RCC 7860 (cell line): ENCODE results near the gene FAM107A.
A peak's percentile ranks its signal among the peaks of the same experiment; 100 is the strongest.

Experiments used
- DNase-seq: peaks from one replicate; pipeline ENCODE4 v3.0.0-alpha.2; 2015; ENCODE audit warnings: low spot score
- FAIRE-seq: peaks from 2 replicates; lab custom pipeline; 2012; peaks lifted over from hg19 to GRCh38; lab: Jason Lieb, UNC

Gene FAM107A, protein sequence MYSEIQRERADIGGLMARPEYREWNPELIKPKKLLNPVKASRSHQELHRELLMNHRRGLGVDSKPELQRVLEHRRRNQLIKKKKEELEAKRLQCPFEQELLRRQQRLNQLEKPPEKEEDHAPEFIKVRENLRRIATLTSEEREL

DNA sequence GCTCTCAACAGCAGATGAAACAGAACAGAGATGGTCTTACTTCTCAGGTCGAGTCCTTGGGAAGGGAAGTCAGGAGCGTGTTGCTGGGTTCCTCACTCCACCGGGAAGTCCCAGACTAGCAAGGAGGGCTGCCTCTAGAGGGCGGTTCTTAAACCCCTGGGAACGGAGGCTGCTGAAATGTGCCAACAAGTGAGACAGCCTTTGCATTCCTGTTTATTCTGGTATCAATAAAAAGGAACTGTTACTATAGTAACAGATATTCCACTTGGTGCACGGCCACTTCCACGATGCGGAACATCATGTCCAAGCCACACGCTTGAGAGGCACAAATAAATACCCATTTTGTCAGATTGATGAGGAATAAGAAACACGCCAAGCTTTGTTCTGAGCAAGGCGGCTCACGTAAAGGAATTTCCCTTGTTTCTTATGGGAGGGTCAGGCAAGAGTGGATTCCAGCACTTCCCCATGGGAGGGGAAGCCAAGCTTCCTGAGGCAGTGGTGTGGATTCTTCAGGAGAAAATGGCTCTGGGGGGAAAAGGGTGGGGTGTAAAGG is at the start of gene FAM107A:
Gene FAM107A (minus strand): TSS at position 123 of the 553 bp plus-strand sequence. CDS start 7,531 bp downstream, outside the sequence.
- DNase-seq (no peak), FAIRE-seq (no peak)

DNA sequence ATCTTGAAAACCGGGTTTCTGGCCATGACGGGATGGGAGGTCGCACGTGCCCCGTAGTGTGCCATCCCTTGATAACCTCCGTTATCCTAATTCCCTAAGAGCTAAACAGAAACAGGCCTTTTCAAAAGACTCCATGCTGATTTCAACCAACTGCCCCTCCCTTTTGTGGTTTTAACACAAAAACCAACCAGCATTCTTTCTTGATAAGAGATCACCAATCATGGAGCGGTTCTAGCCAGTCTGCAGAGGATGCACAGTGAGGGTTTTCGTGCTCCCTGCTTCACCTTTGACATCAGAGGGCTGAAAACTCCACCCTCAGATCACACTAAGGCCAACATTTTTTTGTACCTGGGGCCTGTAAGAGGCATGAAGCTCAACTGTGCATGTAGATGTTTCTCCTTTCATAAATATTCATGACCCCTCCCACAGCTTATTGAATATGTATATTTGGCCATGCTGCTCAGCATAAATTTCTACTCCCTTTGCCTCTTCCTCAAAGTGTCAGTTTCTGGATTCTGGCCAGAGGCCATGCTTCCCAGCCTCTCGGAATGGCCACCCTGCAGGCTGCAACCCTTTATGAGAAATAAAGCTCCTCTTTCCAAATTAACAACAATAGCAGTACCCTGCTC is 48.1 kb upstream of the FAM107A start:
- DNase-seq (no peak), FAIRE-seq (no peak)

DNA sequence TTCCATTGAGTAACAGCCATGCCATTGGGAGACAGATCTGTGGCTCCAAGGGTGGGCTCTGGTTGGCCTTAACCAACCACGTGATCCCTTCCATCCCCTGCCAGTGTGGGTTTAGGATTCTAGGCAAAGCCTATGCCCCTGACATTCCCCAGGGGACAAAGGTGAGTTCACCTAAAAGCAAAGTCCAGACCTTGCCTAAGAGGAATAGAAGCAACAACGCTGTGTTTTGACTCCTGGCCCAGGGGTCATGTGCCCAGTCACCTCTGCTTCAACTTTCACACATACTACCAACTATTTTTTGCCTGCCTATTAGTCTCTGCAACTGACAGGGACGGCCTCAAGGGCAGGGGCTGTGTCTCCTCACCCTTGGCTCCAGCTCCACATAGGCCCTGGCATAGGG is 47.4 kb upstream of the FAM107A start:
- FAIRE-seq, result no peak
- DNase-seq, result no peak

DNA sequence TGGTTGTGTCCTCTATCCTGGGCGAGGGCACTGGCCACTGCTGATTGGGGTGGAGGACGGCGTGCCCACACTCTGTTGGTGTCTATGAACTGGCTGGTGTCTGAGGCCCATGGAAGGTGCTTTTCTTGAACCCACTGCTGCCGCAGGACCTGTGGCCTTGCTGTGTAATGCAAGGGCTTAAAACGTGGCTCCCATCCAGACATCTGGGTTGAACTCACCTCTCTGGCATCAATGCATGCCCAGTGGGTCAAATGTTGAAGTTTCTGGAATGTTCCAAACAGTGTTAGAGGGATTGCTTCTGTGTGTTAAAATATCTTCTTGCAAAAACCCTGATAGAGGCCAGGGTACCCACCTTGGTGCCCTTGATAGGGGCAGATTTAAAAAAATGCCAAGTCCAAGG is 46.8 kb upstream of the FAM107A start:
- DNase-seq (no peak), FAIRE-seq (no peak)

DNA sequence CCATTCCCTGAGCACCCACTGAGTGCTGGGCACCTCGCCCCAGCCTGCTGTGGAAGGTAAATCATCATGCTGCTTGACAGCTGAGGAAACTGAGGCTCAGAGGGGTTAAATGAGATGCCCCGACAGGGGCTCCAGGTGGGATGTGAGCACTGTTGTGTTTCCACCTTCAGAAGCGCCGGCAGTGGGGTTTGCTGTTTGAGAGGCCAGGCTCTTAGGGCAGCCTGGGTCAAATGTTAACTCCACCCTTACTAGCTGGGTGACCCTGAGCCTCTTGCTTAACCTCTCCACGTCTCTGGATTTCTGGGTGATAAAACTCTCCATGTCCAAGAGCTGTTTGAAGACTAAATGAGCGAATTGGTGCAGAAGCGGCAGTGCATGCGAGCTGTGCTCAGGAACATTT is 46.3 kb upstream of the FAM107A start:
- FAIRE-seq, result no peak
- DNase-seq, result no peak

DNA sequence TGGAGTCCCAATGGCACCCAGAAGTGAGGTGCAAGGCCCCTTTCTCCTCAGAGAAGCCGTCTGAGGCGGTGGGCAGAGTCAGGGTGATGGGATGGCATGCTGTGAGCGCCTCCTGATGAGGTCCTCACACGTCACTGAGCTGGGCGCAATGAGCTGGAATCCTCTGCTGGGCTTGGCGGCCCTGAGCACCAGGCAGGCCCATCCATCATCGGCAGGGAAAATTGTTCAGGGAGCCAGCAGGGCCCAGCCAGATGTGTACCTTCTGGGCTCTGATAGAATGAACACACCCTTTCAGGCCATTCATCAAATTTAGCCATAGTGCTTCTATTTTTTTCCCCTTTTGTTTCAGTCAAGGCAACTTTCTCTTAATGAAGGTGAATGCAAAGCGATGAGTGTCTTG is 45.7 kb upstream of the FAM107A start:
- no peak for DNase-seq
- FAIRE-seq, result no peak

DNA sequence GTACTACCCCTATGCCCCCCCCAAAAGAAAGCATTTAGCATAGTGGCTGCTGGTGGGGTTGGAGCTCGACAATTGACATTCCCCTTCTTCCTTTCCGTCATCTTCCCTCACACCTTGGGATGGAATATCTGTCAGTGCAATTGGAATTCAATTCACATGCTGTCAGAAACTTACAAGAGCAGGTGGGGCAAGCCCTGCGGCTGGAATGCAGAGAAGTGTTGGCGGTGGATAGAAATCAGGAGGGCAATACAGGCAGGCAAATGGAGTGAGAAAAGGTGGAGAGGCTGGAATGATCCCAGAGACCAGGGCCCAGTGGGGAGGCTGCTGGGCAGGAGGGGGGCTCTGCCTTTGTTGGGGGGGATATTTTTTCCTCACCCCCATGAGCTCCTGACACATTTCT is 45.2 kb upstream of the FAM107A start:
- DNase-seq (no peak), FAIRE-seq (no peak)

DNA sequence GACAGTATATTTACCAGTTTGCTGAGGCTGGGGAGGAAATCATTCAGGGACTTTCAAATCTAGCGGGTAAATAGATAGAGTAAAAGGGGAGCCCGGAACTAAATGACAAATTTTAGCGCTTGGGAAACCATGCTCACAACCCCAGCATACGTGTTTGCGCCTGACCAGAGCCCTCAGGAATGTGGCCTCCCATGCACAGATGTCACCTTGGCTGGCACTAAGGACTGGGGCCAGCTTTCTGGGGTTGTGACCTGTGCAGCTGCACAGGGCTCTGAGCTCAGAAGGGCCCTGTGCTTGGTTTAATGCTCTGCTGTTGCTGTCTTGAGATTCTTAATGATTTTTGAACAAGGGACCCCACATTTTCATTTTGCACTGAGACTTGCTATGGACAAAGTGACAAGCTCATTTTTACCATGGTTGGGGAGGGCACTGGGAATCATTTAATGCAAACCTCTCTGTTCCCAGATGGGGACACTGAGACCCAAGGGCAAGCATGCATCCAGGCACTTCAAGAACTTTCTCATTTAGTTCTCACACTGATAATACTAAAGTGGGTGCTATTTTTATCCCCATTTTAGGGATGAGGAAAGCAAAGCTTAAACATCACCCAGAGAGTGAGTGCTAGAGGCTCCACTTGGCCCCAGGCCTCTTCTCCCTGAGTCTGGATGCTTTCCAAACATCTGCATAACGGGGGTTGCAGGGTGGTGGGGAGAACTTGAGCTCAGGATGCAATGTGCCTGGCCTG is 44.1 kb upstream of the FAM107A start:
- no peak for FAIRE-seq

DNA sequence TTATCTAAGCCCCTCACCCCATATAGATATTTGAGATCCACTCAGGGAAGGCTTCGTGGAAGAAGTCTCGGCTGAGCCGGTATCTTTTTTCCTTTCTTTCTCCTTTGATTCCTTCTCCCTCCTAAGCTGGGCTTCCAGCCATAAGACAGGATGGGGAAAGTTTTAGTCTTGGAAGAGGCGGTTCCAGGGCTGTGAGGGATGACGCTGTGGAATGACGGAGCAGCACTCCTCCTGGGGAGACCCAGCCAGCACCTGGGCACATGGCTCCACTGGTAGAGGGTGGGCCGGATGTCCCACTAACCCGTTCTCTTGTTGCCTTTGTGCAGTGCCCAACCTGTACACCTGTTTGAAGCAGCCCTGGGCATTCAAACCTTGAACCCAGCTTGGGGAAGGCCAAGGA is 43.2 kb upstream of the FAM107A start:
- FAIRE-seq, result no peak

More for the DNA sequence above, 44.1 kb upstream of the FAM107A start:
- DNase-seq, result no peak

DNA sequence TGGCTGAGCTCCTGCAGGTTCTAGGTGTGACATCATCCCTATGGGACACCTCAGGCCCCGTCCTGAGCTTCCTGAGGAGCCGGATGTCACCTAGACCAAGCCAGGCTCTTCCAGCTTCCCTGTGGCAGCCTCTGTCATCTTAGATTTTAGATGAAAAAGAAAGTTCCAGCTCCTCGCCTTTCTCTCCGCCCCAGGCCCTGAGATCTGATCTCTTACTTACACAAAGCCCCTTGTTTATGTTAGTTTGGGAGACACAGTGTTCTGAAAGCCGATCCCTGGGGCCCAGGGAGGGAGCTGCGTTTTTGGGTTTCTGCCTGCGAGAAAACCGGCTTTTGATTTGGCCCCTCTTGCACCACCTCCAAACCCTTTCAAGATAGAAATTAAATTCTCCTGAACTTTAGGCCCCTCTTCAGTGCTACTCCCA is 40.2 kb upstream of the FAM107A start:
- FAIRE-seq, result no peak
- DNase-seq, result no peak

More for the DNA sequence above, 43.2 kb upstream of the FAM107A start:
- no peak for DNase-seq

DNA sequence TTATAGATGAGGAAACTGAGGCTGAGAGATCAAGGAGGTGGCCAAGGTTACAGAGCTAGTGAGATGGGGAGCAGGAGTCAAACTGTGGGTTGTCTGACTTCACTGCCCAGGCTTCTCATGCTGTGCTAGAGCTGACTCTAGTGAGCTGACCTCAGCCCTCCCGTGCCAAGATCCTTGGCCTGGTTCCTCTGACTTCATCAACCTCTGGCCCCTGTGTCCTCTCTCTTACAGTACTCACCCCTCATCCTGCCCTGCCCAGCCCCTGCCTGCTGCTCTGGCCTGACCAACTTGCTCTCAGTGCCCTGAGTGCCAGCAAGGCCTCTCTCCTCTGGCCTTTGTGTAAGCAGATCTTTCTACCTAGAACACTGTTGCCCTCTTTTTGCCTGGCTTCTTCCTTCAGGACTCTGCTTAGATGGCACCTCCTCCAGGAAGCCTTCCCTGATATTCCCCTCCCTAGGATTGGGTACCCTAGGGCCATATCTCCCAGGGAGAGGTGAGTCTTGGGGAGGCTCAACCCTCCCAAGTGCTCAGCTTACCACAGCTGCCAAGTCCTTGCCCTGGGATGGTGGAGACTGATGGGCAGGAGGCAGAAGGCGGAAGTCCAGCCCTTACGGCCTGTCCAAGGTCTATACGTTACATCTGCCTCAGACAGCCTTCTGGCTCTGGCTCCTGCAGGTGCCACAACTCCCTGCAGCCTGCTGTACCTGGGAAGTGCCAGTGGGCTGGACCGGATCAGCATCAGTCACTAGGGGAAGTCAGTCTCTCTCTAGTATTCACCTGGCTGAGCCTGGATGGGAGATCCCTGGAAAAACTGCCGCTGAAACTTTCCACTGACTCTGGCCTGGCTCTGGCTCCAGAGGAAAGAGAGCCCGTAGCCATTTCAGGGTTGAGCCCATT is 36.3 kb upstream of the FAM107A start:
- FAIRE-seq (peak; percentile 60), DNase-seq (peak; percentile 43)

DNA sequence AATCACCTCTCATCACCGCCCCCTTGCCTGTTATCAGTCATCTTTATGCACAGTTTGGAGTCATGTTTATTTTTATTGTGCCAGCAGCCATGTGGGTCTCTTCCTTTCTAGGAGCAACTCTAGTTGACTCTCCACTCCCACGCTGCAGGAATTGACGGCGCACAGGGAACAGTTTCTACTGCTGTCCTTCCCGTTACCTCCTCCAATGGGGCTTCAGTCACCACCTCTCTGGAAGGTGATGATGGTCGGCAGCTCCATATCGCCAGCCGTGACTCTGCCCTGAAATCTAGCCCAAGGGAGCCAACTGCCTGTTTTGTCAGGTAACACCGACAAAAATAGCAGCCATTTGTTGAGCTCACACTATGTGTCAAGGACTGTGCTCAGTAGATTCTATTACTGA is 35.6 kb upstream of the FAM107A start:
- no peak for FAIRE-seq
- DNase-seq, result no peak

DNA sequence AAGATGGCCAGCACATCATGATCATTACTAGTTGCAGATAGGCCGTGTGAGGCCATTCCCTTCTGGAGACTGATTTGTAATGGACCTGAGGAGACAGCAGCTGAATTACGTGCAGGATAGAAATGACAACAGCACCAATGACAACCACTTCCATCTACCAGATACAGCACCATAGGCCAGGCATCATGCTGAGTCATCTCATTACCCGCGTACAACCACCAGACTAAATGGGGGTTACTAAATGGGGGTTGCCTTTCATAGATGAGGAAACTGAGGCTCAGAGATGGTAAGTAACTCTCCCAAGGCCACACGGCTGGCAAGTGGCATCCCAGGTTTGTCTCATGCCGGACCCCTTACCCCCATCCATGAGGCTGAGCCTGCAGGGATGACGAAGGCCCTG is 32.8 kb upstream of the FAM107A start:
- FAIRE-seq (peak; percentile 87), DNase-seq (peak; percentile 89)

DNA sequence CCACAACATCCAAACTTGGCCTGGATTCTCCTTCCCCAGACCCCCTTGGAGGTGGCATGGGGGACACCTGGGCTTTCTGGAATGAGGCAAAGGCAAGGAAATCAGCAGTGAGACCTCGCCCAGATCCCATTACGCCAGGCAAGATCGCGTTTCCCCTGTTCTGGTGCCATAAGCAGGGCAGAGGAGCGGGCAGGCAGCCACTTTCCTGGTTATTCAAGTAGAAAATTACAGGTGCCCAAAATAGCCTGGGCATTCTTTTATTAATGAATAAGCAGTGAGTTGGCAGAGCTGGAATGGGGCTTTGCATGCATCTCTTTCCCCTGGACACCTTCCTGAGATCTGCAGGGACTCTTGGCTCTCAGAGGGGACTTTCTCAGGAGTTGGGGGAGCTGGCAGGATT is 31.5 kb upstream of the FAM107A start:
- peak; percentile 82 for DNase-seq

DNA sequence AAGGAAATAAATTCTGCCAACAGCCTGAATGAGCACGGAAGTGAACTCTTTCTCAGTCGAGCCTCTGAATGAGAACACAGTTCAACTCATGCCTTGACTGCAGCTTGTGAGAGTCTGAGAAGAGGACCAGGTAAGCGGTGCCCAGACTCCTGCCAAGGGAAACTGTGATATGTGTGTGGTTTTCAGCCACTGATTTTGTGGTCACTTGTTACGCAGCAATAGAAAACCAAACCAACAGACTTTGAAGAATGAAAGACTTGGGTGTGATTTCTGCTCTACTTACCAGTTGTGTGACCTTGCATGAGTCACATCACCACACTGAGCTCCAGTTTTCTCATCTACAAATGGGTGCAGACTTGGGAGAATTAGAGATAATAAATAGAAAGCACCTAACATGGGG is 30.6 kb upstream of the FAM107A start:
- FAIRE-seq, result peak; percentile 98
- peak; percentile 92 for DNase-seq

More for the DNA sequence above, 31.5 kb upstream of the FAM107A start:
- FAIRE-seq, result peak; percentile 94

DNA sequence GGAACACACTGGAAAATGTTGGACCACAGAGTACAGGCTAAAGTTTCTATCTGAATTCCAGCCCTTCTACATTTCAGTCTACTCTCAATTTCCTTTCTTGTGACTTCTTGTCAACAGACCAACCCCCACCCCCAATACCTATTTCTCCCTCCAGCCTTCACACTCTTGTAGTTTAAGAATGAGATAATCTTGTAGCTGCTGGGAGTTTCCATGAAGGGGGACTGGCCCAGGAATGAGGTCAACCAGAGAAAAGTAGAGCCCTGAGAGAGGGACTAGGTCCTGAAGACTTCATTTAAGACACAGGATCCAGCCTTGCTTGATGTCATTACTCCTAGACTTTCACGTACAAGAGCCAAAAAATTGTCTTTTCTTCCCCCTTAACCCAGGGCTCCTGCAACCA is 29.5 kb upstream of the FAM107A start:
- DNase-seq (no peak), FAIRE-seq (no peak)

DNA sequence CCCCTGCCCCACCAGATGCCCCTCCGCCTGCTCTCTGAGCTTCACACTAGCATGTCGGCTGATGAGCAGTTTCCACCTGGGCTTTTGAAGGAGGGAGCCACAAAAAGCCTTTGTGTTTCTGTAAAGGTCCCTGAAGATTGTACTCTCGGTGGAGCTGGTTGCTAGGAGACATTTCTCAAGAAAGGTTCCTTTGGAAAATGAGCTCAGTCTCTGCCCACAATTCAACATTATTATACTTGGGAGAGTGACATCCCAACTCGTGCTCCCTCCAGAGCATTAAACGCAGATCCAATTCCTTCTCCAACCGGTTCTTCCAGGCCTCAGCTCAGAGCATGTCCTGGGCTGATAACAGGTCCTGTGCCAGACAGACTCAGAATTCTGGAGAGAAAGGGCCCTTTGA is 26.8 kb upstream of the FAM107A start:
- FAIRE-seq, result no peak
- no peak for DNase-seq

DNA sequence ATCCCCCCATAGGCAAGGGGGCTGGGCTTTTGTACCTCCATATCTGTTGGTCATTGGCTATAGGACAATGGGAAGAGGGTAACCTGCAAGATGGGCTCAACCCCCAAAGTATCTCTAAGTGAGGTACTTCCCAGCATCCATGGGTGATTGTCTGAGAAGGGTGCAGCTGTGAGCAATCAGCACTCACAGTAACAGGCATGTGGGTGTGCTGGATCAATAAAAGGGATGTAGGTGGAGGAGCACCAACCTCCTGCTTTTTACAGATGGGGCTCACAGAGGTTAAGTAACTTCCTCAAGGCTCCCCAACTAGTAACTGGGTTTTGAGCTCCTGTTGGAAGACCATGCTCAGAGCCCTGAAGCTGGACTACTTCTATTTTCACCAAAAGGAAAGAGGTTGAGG is 26.4 kb upstream of the FAM107A start:
- no peak for FAIRE-seq

DNA sequence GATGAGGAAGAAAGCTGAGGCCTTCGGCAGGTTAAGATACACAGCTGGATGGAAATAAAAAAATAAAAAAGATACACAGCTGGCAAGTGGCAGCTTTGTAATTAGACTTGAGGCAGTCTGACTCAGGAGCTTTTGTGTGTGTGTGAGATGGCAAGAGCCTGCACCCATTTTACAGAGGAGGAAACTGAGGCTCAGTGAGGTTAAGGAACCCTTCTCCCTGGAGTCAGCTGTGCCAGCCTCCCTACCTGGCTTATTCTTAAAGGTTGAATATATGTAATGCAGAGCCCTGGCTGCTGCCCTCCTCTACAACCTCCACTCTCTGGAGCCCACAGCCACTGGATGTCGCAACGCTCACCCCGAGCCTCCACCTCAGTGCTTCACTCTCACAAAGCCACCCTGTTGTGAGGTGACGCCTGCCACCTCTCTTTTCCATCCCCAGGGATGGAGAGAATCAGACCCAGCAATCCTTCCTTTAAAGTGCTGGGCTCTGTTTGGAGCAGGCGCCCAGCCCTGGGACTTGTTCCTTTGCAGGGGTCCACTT is 20.6 kb upstream of the FAM107A start:
- FAIRE-seq, result no peak
- no peak for DNase-seq

More for the DNA sequence above, 26.4 kb upstream of the FAM107A start:
- DNase-seq, result no peak

DNA sequence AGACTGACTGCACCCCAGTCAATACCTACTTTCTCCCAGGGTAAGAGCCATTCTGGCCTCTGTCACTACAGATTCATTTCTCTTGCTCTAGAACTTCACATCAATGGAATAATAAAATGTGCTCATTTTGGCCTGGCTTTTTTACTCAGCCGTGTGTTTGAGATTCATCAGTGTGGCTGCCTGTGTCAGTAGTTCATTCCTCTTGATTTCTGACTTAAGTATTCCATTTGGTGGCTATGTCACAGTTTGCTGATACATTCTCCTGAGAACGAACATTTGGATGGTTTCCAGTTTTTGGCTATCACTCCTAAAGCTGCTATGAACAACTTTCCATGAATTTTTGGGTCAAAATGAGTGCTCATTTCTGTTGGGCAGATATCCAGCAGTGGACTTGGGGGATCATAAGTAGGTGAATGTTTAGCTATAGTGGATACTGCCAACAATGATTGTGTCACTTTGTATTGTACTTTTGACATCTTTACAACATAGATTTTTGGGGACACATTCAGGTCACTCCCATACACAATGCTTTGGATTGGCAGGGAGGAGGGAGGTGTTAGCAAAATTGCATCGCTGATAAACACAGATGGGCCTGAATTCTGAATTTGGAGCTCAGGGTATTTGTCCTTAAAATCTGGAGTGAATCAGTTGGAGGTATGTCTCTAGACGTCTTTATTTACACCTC is 19.8 kb upstream of the FAM107A start:
- DNase-seq (no peak), FAIRE-seq (no peak)
